Stimulated activated CD8-positive, alpha-beta memory T cell treated with anti-CD3 and anti-CD28 coated beads, Interleukin-15, amount 100 ng/mL, for 48 hours (primary cell): Measurements from ENCODE around the gene ARHGEF26.
"Not testable (repeated sequence)": the region's sequence is repeated elsewhere in the genome, so short reads cannot be mapped to it uniquely, and the experiment has no call there.

Source experiments
- DNase-seq, 2 donors: peaks; one replicate each; pipeline ENCODE4 v3.0.0-alpha.2; 2020; ENCODE audit warnings: low read depth in 2 of 2

ARHGEF26 gene

GRCh38 chr3:154120961-154121700 lies at the start of gene ARHGEF26:
Gene ARHGEF26 (plus strand): TSS chr3:154121390. CDS start chr3:154121993, 603 bp downstream.
- peak; percentile 39 to 44 for DNase-seq

- no peak for DNase-seq
Observed at GRCh38 chr3:154074966-154075365, 46.2 kb upstream of the ARHGEF26 start.

GRCh38 chr3:154078672-154079071 lies 42.5 kb upstream of the ARHGEF26 start:
- no peak for DNase-seq

DNA sequence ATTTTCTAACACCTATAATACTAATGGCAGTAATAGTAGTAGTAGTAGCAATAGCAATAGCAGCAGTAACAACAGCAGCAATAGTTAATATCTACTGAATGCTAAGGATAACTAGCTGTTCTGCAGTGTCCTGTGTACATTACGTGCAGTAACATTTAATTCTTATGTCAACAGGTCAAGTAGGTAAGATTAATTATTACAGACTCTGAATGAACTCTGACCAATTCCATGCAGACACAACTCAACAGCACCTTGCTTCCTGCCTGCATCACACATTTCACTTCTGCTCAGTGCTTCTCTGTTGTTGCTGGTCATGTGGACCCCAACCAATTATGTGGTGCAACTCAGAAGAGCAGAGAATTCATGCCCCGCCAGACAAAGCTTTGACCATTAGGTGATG lies 39.9 kb upstream of the ARHGEF26 start:
- no peak for DNase-seq

- no peak for DNase-seq
Observed at GRCh38 chr3:154085071-154085470, 36.1 kb upstream of the ARHGEF26 start.

DNA sequence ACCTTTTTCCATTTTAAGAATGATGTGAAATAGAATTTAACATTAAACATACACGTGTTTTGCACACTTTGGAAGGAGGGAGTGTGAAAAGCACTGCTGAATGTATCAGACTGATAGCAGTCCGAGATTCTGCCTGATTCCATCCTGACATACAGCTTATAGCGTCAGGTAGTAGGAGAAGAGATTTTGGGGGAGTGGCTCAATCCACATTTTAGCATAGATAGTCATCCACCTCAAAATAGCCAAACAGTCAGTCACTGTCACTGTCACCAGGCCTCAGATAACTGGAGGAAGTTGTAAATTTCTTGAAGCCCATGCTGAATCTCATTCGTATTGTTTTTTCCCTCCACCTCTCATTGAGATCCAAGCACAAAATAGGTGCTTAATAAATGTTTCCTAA lies 35.4 kb upstream of the ARHGEF26 start:
- no peak for DNase-seq

DNA sequence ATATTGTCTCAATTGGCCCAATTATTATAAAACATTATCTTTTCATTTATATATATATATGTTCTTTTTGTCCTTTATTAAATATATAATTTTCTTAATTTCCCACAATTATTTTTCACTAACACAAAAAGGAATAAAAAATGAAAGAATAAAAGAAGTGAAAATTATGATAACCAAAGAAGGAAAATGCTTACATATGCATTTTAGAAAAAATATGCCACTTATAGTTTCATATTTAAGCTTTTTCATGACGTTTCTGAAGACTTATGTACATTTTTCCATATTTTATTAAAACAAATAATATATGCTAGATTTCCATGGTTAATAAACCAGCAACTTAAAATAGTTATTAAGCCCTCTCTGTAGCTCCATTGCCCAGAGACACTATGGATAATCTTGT lies 34.9 kb upstream of the ARHGEF26 start:
- no peak for DNase-seq

GRCh38 chr3:154087756-154088480 lies 33.3 kb upstream of the ARHGEF26 start:
- not testable (repeated sequence) for DNase-seq

DNA sequence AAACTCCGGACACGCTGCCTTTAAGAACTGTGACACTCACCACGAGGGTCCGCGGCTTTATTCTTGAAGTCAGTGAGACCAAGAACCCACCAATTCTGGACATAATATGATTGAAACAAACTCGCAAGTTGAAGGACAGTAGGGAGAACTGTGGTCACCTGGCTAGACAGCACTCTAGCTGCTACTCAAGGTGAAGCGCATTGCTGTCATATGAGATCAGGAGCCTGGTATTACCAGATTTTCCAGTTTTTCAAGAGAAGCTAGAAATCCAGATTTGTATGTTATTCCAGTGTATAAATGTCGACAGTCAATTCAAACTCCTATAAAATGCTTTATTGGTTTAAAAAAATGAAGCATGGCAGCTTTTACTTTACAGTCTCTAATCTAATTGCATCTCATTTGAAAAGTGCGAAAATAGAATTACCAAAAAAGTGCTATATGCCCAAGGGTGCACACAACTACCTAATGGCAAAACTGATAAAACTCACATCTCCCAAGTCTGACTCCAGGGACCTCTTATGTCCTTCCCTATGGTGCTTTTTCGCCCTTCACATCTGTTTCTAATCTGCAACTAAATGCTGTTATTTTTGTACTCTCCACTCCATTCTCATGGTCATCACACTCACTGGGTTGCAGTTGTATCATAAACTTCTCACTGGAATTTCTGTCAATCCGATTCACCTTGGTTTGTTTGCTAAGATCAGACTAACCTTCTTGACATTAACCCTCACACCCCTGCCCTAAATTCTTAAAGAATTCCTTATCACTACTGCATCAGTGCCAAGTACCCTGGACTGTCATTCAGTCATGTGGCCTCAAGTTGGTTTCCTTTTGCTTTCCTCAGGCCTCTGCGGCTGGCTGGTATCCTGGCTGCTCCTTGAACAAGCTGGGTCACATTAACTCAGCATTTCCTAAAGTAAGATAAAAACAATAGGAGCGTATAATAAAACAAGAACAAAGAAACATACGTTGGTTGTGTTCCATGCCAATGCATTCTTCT lies 31.5 kb upstream of the ARHGEF26 start:
- DNase-seq, result no peak

- no peak for DNase-seq
Observed at GRCh38 chr3:154094051-154094450, 27.1 kb upstream of the ARHGEF26 start.

- DNase-seq, result no peak
Observed at GRCh38 chr3:154095832-154096421, 25.3 kb upstream of the ARHGEF26 start.

DNA sequence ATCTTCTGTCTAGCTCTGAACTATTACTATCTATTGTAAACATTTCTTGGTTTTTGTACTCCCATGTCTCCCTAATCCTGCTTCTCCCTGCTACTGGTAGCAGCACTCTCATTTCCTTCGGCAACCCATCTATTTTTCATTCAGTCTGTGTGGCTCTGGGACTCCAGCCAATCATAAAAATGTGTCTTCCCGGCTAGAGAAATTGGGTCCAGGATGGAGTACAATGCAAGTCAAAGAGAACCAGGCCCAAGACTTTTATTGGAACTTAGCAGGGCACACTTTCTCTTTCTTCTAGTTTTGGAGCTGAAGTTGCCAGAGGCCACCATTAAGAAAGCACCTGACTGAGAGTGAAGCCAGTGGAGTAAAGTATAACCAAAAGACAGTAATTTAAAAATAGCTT lies 22.8 kb upstream of the ARHGEF26 start:
- no peak for DNase-seq

DNA sequence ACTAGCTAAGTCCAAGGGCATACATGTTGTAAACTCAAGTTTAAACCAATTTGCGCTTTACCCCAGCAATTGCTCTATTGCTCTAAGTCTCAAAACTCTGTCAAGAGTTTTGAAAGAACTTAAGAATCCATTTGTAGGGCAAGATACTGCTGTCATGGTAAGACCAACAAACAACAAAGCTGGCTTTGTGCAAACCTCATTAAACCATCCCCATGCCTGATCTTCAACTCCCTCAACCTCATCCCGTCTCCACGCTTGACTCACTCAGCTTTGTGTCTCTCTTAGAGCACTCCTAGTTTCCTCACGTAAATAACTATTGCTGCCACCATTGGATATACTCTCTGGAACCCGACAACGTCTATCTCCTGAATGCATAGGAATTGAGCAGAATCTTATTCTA lies 20.6 kb upstream of the ARHGEF26 start:
- DNase-seq, result no peak

DNA sequence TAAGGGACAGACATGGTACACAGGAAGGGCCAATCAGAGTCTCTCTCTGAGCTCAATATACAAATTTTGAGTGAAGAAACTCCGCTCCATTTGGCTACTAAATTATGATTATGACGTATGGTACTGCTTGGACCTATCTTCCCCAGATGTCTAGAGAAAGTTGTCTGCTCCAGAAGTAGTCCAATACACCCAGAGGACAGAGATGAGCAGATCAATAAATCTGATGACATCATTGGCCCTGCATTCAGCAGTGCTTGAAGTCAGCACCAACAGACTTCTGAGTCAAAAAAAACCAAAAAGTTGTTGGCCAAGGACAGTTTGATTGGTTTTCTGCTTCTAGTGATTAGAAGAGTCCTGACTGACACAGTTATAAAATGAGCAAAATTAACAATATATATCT lies 19.9 kb upstream of the ARHGEF26 start:
- DNase-seq, result no peak

DNA sequence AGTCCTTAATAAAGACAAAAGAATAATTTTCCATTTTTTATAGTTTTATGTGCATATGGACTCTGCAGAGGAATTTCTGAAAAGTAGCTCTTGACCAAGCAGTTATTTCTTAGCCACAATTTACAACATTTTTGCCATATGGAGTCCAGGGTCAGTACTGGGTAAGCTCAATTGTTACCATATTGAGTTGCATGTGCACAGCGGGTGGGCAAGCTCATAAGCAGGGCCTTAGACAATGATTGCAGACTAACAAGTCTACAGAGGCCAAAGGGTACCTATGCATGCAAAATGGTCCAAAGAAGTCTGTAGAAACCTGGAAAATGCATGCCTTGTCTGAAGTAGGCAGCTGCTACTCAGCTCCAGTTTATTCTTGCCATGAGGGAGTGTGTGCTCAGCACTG lies 19.0 kb upstream of the ARHGEF26 start:
- DNase-seq, result no peak

DNA sequence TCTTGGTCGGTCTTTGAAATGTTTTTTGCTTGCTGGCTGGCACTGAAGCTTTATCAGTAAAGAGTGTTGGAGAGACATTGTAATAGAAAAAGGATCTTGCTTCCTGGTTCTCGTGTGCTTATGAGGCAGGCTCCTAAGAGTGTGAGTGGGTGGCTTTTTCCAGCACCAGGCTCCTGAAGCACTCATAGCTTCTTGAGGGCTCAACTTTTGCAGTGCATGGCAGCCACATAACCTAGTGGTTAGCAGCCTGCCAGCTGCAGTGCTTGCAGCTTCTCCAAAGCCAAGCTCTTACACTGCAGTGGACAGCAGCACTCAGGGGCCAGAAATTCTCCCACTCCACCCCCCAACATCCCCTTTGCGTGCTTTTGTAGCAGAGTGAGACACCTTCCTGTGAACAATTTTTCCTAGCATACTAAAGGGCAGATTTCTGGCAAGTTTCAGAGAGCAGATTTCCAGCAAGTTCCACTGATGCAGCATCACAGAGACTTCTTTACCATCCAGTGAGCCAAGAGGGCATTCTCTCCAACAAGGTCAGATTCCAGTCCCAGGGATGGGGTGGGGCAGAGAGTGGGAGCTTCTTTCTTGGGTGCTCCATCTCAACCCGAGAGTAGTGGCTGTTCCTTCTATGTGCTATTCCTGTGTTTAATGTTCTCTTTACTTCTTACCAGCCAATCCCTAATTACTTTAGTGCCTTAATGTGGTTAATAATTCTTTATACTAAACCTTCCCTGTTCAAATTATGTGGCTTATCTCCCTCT lies 15.8 kb upstream of the ARHGEF26 start:
- no peak for DNase-seq

DNA sequence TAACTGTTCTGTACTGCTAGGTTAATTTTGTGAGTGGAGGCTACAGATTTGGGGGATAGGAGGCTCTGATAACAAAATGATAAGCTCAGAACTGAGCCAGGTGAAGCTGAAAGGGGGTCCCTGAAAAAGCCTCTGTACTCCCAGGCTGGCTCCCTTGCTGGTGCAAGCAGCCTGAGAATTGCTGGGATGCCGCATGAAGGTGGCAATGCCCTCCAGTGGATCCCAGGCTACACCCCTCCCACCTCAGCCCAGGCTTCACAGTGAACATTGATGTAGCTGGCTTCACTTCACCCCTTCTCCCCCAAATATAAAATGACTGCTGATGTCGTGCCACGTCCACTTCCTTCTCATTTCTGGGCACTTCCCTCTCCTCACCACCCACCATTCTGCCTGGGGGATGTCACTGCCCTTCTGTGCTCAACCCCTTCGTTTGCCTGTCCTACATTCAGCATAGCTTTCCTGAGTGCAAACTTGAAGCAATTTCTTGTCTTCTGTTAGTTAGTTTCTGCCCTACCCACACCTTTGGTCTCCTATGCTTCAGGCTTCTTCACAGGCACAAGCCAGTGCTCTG lies 9.7 kb upstream of the ARHGEF26 start:
- no peak for DNase-seq

GRCh38 chr3:154112146-154112852 lies 8.9 kb upstream of the ARHGEF26 start:
- DNase-seq, result no peak

GRCh38 chr3:154113609-154114008 lies 7.6 kb upstream of the ARHGEF26 start:
- no peak for DNase-seq

DNA sequence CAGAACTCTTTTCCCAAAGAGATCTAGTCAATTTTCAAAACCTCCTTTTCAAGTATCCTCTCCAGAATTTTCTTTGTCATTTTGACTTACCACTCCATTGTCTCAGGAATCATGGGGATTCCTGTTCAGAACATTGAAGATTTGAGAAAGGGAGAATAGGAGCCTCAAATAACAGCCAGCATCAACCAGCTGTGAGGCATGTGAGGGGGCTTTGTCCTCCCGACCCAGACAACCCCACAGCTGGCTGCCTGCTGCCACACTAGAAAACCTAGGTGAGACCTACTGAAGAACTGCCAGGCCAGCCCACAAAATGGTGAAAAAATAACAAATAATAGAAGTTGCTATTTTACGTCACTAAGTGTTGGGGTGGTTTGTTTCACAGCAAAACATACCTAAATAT lies 5.9 kb upstream of the ARHGEF26 start:
- no peak for DNase-seq
